H9 (cell line): Measurements from ENCODE around the gene PRRT1B. TPM values are rescaled to one million over a fixed set of nuclear protein-coding genes. Genes with fewer than 3 reads are reported as not detected.

Experiments
- DNase-seq: peaks from one replicate; pipeline ENCODE4 v3.0.0-alpha.2; 2017
- H2AFZ ChIP-seq: one replicate; pipeline ENCODE4 v1.6.1; 2013; ENCODE audit warnings: mild to moderate bottlenecking, low read length, control low read depth, moderate library complexity
- H2AK5ac ChIP-seq: 2 replicates; pipeline ENCODE4 v1.6.1; 2013; ENCODE audit warnings: low read length, control low read depth, mixed read lengths; ENCODE audit not compliant: insufficient read length
- H2BK120ac ChIP-seq: one replicate; pipeline ENCODE4 v1.6.1; 2013; ENCODE audit warnings: low read depth, mild to moderate bottlenecking, low read length, control low read depth, inconsistent platforms; ENCODE audit not compliant: poor library complexity, severe bottlenecking
- H2BK12ac ChIP-seq: 2 replicates; pipeline ENCODE4 v1.6.1; 2013; ENCODE audit warnings: low read length, control low read depth, mixed read lengths, low read depth; ENCODE audit not compliant: insufficient read length
- H2BK15ac ChIP-seq: 2 replicates; pipeline ENCODE4 v1.6.1; 2013; ENCODE audit warnings: low read depth, low read length, control low read depth
- H2BK20ac ChIP-seq: one replicate; pipeline ENCODE4 v1.6.1; 2013; ENCODE audit warnings: low read depth, mild to moderate bottlenecking, low read length, control low read depth, inconsistent platforms; ENCODE audit not compliant: poor library complexity, severe bottlenecking
- H2BK5ac ChIP-seq: 2 replicates; pipeline ENCODE4 v1.6.1; 2013; ENCODE audit warnings: low read length, control low read depth, mixed read lengths; ENCODE audit not compliant: insufficient read length
- H3K14ac ChIP-seq: 2 replicates; pipeline ENCODE4 v1.6.1; 2013; ENCODE audit warnings: low read length, control low read depth; ENCODE audit not compliant: insufficient read depth
- H3K18ac ChIP-seq: 2 replicates; pipeline ENCODE4 v1.6.1; 2013; ENCODE audit warnings: low read depth, mild to moderate bottlenecking, mixed read lengths, low read length, control low read depth; ENCODE audit not compliant: insufficient read length
- H3K23ac ChIP-seq: 2 replicates; pipeline ENCODE4 v1.6.1; 2013; ENCODE audit warnings: low read length, control low read depth, mixed read lengths, low read depth; ENCODE audit not compliant: insufficient read length
- H3K23me2 ChIP-seq: 2 replicates; pipeline ENCODE4 v1.6.1; 2013; ENCODE audit warnings: low read depth, mild to moderate bottlenecking, mixed read lengths, low read length, control low read depth; ENCODE audit not compliant: insufficient read length, poor library complexity, severe bottlenecking
- H3K27ac ChIP-seq: 2 replicates; pipeline ENCODE4 v1.5.1; 2013; ENCODE audit warnings: low read length, control low read depth, mixed read lengths, low read depth; ENCODE audit not compliant: insufficient read length
- H3K27me3 ChIP-seq: 2 replicates; pipeline ENCODE4 v1.6.1; 2013; ENCODE audit warnings: low read length, control low read depth, inconsistent platforms; ENCODE audit not compliant: insufficient read depth
- H3K4ac ChIP-seq: 2 replicates; pipeline ENCODE4 v1.6.1; 2013; ENCODE audit warnings: low read depth, mild to moderate bottlenecking, control low read depth, inconsistent platforms, low read length, moderate library complexity
- H3K4me1 ChIP-seq: 2 replicates; pipeline ENCODE4 v1.6.1; 2013; ENCODE audit warnings: low read length, control low read depth, inconsistent platforms; ENCODE audit not compliant: insufficient read depth
- H3K4me2 ChIP-seq: 2 replicates; pipeline ENCODE4 v1.6.1; 2013; ENCODE audit warnings: low read length, control low read depth, mixed read lengths; ENCODE audit not compliant: insufficient read length, insufficient read depth
- H3K56ac ChIP-seq: 2 replicates; pipeline ENCODE4 v1.6.1; 2013; ENCODE audit warnings: low read depth, mild to moderate bottlenecking, mixed read lengths, low read length, control low read depth; ENCODE audit not compliant: insufficient read length
- H3K79me1 ChIP-seq: 2 replicates; pipeline ENCODE4 v1.6.1; 2013; ENCODE audit warnings: low read depth, mild to moderate bottlenecking, moderate library complexity, low read length, control low read depth, inconsistent platforms; ENCODE audit not compliant: insufficient read depth, poor library complexity, severe bottlenecking
- H3K79me2 ChIP-seq: 2 replicates; pipeline ENCODE4 v1.6.1; 2013; ENCODE audit warnings: low read length, control low read depth, inconsistent platforms; ENCODE audit not compliant: insufficient read depth
- H3K9ac ChIP-seq: 2 replicates; pipeline ENCODE4 v1.6.1; 2013; ENCODE audit warnings: low read length, control low read depth, mixed read lengths; ENCODE audit not compliant: insufficient read length; ENCODE audit errors: extremely low read depth
- H3K9me3 ChIP-seq: one replicate; pipeline ENCODE4 v1.6.1; 2013; ENCODE audit warnings: low read depth, low read length, inconsistent platforms; ENCODE audit not compliant: control insufficient read depth
- H3T11ph ChIP-seq: one replicate; pipeline ENCODE4 v1.6.1; 2013; ENCODE audit warnings: mild to moderate bottlenecking, low read length, control low read depth, inconsistent platforms
- H4K20me1 ChIP-seq: one replicate; pipeline ENCODE4 v1.6.1; 2013; ENCODE audit not compliant: control insufficient read depth, insufficient read length, insufficient read depth
- H4K5ac ChIP-seq: 2 replicates; pipeline ENCODE4 v1.6.1; 2013; ENCODE audit warnings: low read depth, mild to moderate bottlenecking, mixed read lengths, low read length, control low read depth; ENCODE audit not compliant: insufficient read length
- H4K8ac ChIP-seq: replicated peaks from 2 replicates; pipeline ENCODE4 v1.6.1; 2013; ENCODE audit warnings: low read length, control low read depth, mixed read lengths, low read depth; ENCODE audit not compliant: insufficient read length
- H4K91ac ChIP-seq: 2 replicates; pipeline ENCODE4 v1.6.1; 2013; ENCODE audit warnings: low read depth, mild to moderate bottlenecking, moderate library complexity, mixed read lengths, low read length, control low read depth; ENCODE audit not compliant: insufficient read length
- H3K27ac Mint-ChIP-seq, 3 experiments: 2 replicates in 2 of 3; 3 replicates in 1 of 3; pipeline ENCODE4 v1.8.0; 2020 to 2021; ENCODE audit warnings: mixed read lengths in 3 of 3, mild to moderate bottlenecking in 1 of 3, moderate library complexity in 1 of 3
- H3K27me3 Mint-ChIP-seq: 2 replicates; pipeline ENCODE4 v1.8.0; 2021; ENCODE audit warnings: low read depth, mild to moderate bottlenecking, moderate library complexity, mixed read lengths
- H3K36me3 Mint-ChIP-seq, 3 experiments: 2 replicates in 2 of 3; 3 replicates in 1 of 3; pipeline ENCODE4 v1.8.0; 2020 to 2021; ENCODE audit warnings: low read depth in 3 of 3, mixed read lengths in 3 of 3; ENCODE audit not compliant: insufficient read depth in 1 of 3
- H3K4me1 Mint-ChIP-seq, 2 experiments: 2 replicates each; pipeline ENCODE4 v1.8.0; 2020; ENCODE audit warnings: mixed read lengths in 2 of 2
- H3K4me3 Mint-ChIP-seq, 2 experiments: 2 replicates in 1 of 2; 3 replicates in 1 of 2; pipeline ENCODE4 v1.8.0; 2020 to 2021; ENCODE audit warnings: mild to moderate bottlenecking in 2 of 2, mixed read lengths in 2 of 2, moderate library complexity in 1 of 2
- H3K9me3 Mint-ChIP-seq, 2 experiments: 2 replicates in 1 of 2; 3 replicates in 1 of 2; pipeline ENCODE4 v1.8.0; 2020; ENCODE audit warnings: mild to moderate bottlenecking in 2 of 2, mixed read lengths in 2 of 2, moderate library complexity in 1 of 2
- CTCF ChIP-seq: fragments of 200-600 bp; sonication (generic); conservative IDR thresholded peaks from 3 replicates; pipeline ENCODE4 v1.8.0; 2021; ENCODE audit warnings: antibody characterized with exemption, mild to moderate bottlenecking
- WGBS: extraction: QIAGEN DNeasy Blood & Tissue Kit; methylation state at CpG from one replicate; pipeline ENCODE4 v1.1.7; 2013; ENCODE audit warnings: missing lambda C conversion rate, low lambda C conversion rate, mixed read lengths; ENCODE audit not compliant: insufficient read length; ENCODE audit errors: extremely low coverage; 5-methylcytosine and 5-hydroxymethylcytosine counted together
- total RNA-seq: library from RNA; stranded (reverse); gene quantifications from 2 replicates; pipeline ENCODE4 v1.2.1, GENCODE V29; 2021

PRRT1B gene
- total RNA-seq, 1 experiment from 2014 or later, result 1.0 TPM

GRCh38 chr9:131582466-131583336 lies 37.4 kb downstream of the PRRT1B start:
- no peak overlapping the region for H4K8ac ChIP-seq
- no peak overlapping the region for H2BK20ac ChIP-seq
- H3K9ac ChIP-seq, result no peak overlapping the region
- no peak overlapping the region for H3K23ac ChIP-seq
- H3K23me2 ChIP-seq, result no peaks in the 10 kb centered on the region
- no peak for DNase-seq
- no peak overlapping the region for H3K4me2 ChIP-seq
- H4K5ac ChIP-seq, result no peak overlapping the region
- no peak overlapping the region for H2AFZ ChIP-seq
- no peak overlapping the region for H3T11ph ChIP-seq
- Mint-ChIP-seq H3K4me1 (0 out of 4 replicates have a peak, but pooled peaks cover 0 to 2% of the 10 kb centered on the region in 2 experiments), H3K4me3 (no peak overlapping the region), H3K27me3 (no peaks in the 10 kb centered on the region), H3K36me3 (peaks cover 16 to 54% (median 49%) of the 10 kb centered on the region in 3 experiments; a peak in 6 of 7 replicates), H3K27ac (no peak overlapping the region), H3K9me3 (no peaks in the 10 kb centered on the region)
- H3K27me3 ChIP-seq, result no peaks in the 10 kb centered on the region
- TF ChIP-seq CTCF, result no peak
- no peak overlapping the region for H2AK5ac ChIP-seq
- no peak overlapping the region for H2BK15ac ChIP-seq
- no peak overlapping the region for H3K18ac ChIP-seq
- no peak overlapping the region for H3K14ac ChIP-seq
- H3K9me3 ChIP-seq, result no peaks in the 10 kb centered on the region
- H3K56ac ChIP-seq, result no peak overlapping the region
- H3K4ac ChIP-seq, result no peak overlapping the region
- H4K20me1 ChIP-seq, result no peaks in the 10 kb centered on the region
- H3K79me2 ChIP-seq, result no peaks in the 10 kb centered on the region
- no peak overlapping the region for H2BK5ac ChIP-seq
- no peak overlapping the region for H2BK12ac ChIP-seq
- H3K27ac ChIP-seq, result no peak overlapping the region
- H2BK120ac ChIP-seq, result no peak overlapping the region
- H4K91ac ChIP-seq, result no peak overlapping the region
- no CpG with 5 or more reads among the region's 27 CpGs for WGBS
- no peaks in the 10 kb centered on the region for H3K79me1 ChIP-seq
- no peaks in the 10 kb centered on the region for H3K4me1 ChIP-seq
